Parathyroid adenoma (tissue), 2 donors: Measurements from ENCODE around the gene ARHGEF28.

ENCODE experiments used
- H2AFZ ChIP-seq: fragments of 300-600 bp; sonication (generic); one replicate; pipeline ENCODE4 v1.7.0; 2017; ENCODE audit warnings: antibody characterized with exemption, mild to moderate bottlenecking
- H3K27ac ChIP-seq: fragments of 300-600 bp; sonication (generic); one replicate; pipeline ENCODE4 v1.7.0; 2017
- H3K27me3 ChIP-seq: fragments of 300-600 bp; sonication (generic); one replicate; pipeline ENCODE4 v1.7.0; 2017; ENCODE audit warnings: low read length; ENCODE audit not compliant: control insufficient read depth, insufficient read depth
- H3K36me3 ChIP-seq: fragments of 300-600 bp; sonication (generic); one replicate; pipeline ENCODE4 v1.7.0; 2017; ENCODE audit warnings: low read length; ENCODE audit not compliant: control insufficient read depth, insufficient read depth
- H3K4me1 ChIP-seq: fragments of 300-600 bp; sonication (generic); one replicate; pipeline ENCODE4 v1.7.0; 2017; ENCODE audit warnings: control low read depth
- H3K4me2 ChIP-seq: fragments of 300-600 bp; sonication (generic); one replicate; pipeline ENCODE4 v1.7.0; 2017; ENCODE audit warnings: low read length
- H3K4me3 ChIP-seq: fragments of 300-600 bp; sonication (generic); one replicate; pipeline ENCODE4 v1.7.0; 2017; ENCODE audit warnings: low read depth, low read length
- H3K79me2 ChIP-seq: fragments of 300-600 bp; sonication (generic); one replicate; pipeline ENCODE4 v1.7.0; 2017; ENCODE audit warnings: control low read depth
- H3K9ac ChIP-seq: fragments of 300-600 bp; sonication (generic); one replicate; pipeline ENCODE4 v1.7.0; 2017; ENCODE audit warnings: mild to moderate bottlenecking
- H3K9me3 ChIP-seq: fragments of 300-600 bp; sonication (generic); one replicate; pipeline ENCODE4 v1.7.0; 2017; ENCODE audit warnings: low read length; ENCODE audit not compliant: control insufficient read depth
- TF ChIP-seq, protein P1 (sequence below): fragments of 300-600 bp; sonication (generic); IDR thresholded peaks from one replicate; pipeline ENCODE4 v1.7.0; 2017; ENCODE audit warnings: antibody characterized with exemption, mild to moderate bottlenecking
- donor health status: primary hyperparathyroidism.

Gene ARHGEF28

DNA sequence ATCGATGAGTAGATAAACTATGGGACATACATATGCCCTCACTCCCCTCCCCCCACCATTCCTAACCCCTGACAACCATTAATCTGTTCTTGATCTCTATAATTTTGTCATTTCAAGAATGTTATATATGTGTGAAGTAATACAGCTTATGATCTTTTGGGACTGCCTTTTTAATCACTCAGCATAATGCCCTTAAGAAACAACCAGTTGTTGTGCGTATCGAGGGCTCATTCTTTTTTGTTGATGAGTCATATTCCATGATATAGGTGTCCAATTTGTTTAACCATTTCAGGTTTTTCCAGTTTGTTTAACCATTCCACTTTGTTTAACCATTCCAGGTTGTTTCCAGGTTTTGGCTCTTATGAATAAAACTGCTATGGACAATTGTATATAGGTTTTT lies 75.6 kb downstream of the ARHGEF28 start:
- no peaks in the 10 kb centered on the region for H3K9me3 ChIP-seq
- H3K27me3 ChIP-seq = no peaks in the 10 kb centered on the region
- H3K4me1 ChIP-seq = no peaks in the 10 kb centered on the region
- H2AFZ ChIP-seq = no peak overlapping the region
- no peak overlapping the region for H3K27ac ChIP-seq
- no peaks in the 10 kb centered on the region for H3K36me3 ChIP-seq
- H3K4me3 ChIP-seq = no peak overlapping the region
- no peak overlapping the region for H3K9ac ChIP-seq
- TF ChIP-seq, protein P1, sequence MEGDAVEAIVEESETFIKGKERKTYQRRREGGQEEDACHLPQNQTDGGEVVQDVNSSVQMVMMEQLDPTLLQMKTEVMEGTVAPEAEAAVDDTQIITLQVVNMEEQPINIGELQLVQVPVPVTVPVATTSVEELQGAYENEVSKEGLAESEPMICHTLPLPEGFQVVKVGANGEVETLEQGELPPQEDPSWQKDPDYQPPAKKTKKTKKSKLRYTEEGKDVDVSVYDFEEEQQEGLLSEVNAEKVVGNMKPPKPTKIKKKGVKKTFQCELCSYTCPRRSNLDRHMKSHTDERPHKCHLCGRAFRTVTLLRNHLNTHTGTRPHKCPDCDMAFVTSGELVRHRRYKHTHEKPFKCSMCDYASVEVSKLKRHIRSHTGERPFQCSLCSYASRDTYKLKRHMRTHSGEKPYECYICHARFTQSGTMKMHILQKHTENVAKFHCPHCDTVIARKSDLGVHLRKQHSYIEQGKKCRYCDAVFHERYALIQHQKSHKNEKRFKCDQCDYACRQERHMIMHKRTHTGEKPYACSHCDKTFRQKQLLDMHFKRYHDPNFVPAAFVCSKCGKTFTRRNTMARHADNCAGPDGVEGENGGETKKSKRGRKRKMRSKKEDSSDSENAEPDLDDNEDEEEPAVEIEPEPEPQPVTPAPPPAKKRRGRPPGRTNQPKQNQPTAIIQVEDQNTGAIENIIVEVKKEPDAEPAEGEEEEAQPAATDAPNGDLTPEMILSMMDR = no peak
- H3K4me2 ChIP-seq = no peak overlapping the region
- no peaks in the 10 kb centered on the region for H3K79me2 ChIP-seq

DNA sequence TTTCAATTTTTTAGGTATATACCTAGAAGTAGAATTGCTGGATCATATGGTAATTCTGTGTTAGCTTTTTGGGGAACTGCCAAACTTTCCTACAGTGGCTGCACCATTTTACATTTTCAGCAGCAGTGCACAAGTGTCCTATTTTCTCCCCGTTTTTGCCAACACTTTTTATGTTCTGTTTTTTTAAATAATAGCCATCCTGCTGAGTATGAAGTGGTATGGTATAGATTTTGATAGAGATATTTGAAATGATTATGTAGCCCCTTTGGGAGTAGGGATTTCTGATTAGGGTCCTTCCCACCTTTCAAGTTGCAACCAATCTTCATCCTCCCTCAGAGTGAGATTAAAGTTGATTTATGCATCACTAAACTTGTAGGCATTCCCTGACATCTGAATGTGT lies 76.5 kb downstream of the ARHGEF28 start:
- Histone ChIP-seq H3K9ac (no peak overlapping the region), H3K36me3 (no peaks in the 10 kb centered on the region), H3K79me2 (no peaks in the 10 kb centered on the region), H3K27me3 (no peaks in the 10 kb centered on the region), H3K4me1 (no peaks in the 10 kb centered on the region), H3K4me2 (no peak overlapping the region), H3K9me3 (no peaks in the 10 kb centered on the region), H3K4me3 (no peak overlapping the region), H2AFZ (no peak overlapping the region), H3K27ac (no peak overlapping the region)
- TF ChIP-seq, protein P1 = no peak

DNA sequence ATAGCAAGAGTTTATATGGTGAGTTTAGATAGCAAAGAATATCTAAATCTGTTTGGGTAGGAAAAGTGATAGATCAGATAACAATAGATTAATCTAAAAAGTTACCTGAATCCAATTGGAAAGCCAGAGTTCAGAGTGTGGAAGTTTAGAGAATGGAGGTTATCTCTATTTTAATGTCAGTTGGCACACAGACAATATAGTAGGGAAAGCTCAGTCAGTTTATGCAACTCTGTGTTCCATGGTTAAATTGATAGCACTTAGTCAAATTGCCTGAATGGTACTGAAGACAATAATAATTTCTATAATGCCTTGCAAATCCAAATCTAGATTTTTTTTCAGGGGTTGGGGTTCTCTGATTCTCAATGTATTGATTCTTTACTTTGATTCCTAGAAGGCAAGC lies 77.0 kb downstream of the ARHGEF28 start:
- Histone ChIP-seq H3K4me3 (no peak overlapping the region), H3K27ac (no peak overlapping the region), H3K27me3 (no peaks in the 10 kb centered on the region), H2AFZ (no peak overlapping the region), H3K79me2 (no peaks in the 10 kb centered on the region), H3K9me3 (no peaks in the 10 kb centered on the region), H3K9ac (no peak overlapping the region), H3K4me1 (no peaks in the 10 kb centered on the region), H3K4me2 (no peak overlapping the region), H3K36me3 (no peaks in the 10 kb centered on the region)
- TF ChIP-seq, protein P1 = no peak

DNA sequence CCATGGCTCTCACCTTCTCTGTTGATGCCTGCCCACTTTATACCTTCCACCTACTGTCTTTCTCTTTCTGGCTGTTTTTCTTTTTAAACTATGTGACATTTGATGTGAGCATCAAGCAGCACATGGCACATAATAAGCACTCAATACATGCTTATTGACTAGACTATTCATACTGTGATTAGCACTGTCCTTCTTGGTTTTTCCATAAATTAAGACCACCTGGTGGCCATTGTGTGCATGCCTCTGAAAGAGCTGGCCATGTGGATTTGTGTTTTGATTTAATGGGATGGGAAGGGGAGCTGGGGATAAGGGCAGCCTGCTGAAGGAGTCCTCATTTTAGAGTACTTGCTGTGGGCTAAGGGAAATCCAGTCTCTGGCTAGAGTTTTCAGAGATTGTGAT lies 79.4 kb downstream of the ARHGEF28 start:
- Histone ChIP-seq H3K4me1 (no peaks in the 10 kb centered on the region), H3K4me2 (no peak overlapping the region), H3K27ac (no peak overlapping the region), H3K9me3 (no peaks in the 10 kb centered on the region), H3K79me2 (no peaks in the 10 kb centered on the region), H3K27me3 (no peaks in the 10 kb centered on the region), H3K9ac (no peak overlapping the region), H2AFZ (no peak overlapping the region), H3K36me3 (no peaks in the 10 kb centered on the region), H3K4me3 (no peak overlapping the region)
- TF ChIP-seq, protein P1 = no peak

DNA sequence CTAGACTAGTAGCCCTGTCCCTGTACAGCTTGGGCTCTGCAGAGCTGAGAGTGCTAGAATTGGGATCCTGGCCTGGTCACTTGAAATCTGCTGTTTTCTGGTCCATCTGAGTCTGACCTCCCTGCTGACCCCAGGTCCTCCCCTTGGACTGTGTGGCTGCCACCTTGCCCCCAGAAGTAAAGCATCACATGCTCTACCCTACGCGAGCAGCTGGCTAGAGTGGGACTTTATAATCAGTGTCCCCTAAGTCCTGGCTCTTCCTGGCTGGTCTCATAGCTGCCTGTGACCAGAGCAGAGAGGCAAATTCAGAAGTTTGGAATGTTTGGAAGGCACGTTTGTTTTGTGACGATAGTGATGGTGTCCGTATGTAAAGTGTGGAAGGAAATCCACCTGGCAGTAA lies 81.0 kb downstream of the ARHGEF28 start:
- H3K79me2 ChIP-seq = no peaks in the 10 kb centered on the region
- no peak overlapping the region for H3K4me2 ChIP-seq
- TF ChIP-seq, protein P1 = no peak
- H3K27ac ChIP-seq = no peak overlapping the region
- H3K4me3 ChIP-seq = no peak overlapping the region
- no peaks in the 10 kb centered on the region for H3K36me3 ChIP-seq
- H3K27me3 ChIP-seq = no peaks in the 10 kb centered on the region
- no peaks in the 10 kb centered on the region for H3K9me3 ChIP-seq
- H3K4me1 ChIP-seq = no peaks in the 10 kb centered on the region
- no peak overlapping the region for H3K9ac ChIP-seq
- H2AFZ ChIP-seq = no peak overlapping the region
